Measurements from ENCODE around the gene PEMT.

PEMT gene

DNA sequence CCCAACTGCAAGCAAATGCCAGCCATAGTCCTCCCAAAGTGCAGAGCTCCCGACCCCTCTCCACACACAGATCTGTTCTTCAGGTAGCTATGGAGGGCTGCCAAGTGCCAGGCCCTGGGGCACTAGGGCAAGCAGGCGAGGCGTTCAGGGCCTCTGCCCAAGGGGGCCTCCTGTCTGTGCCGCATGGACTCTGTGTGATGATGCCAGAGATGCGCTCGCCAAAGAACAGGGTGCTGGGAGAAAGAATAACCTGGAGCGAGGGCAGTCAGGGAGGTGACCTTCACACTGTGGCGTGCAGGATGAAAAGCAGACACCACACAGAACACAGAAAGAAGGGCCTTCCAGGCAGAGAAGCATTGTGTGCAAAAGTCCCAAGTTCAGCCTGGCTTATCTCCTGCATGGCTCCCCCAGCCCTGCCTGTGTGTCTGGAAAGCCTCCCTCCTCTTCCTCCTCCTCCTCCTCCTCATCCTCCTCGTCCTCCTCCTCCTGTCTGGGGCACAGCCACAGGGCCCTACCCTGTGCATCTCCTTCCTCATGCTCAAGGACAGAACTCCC is 44.2 kb downstream of the PEMT start:
- TF ChIP-seq POLR2AphosphoS5 (IDR thresholded peaks at IDR 0.05; ENCODE audit: borderline replicate concordance, low read depth, low read length), result no peak
- no peak for TF ChIP-seq EZH2 (IDR thresholded peaks at IDR 0.05)
- TF ChIP-seq FOXP2 (optimal IDR thresholded peaks at IDR 0.05; ENCODE audit: control extremely low read depth, extremely low read length, insufficient read depth), result no peak
- H3K36me3 ChIP-seq (ENCODE audit: insufficient read depth, low read length), result no peaks in the 10 kb centered on the region
- H3K27ac ChIP-seq, result no peak overlapping the region
- H3K4me3 ChIP-seq, result no peak overlapping the region
- no peak overlapping the region for H3K9ac ChIP-seq (ENCODE audit: insufficient read length)
- no peak for DNase-seq (ENCODE audit: low read depth, low spot score)
- H3K9me3 ChIP-seq (ENCODE audit: low read depth, low read length), result no peaks in the 10 kb centered on the region

DNA sequence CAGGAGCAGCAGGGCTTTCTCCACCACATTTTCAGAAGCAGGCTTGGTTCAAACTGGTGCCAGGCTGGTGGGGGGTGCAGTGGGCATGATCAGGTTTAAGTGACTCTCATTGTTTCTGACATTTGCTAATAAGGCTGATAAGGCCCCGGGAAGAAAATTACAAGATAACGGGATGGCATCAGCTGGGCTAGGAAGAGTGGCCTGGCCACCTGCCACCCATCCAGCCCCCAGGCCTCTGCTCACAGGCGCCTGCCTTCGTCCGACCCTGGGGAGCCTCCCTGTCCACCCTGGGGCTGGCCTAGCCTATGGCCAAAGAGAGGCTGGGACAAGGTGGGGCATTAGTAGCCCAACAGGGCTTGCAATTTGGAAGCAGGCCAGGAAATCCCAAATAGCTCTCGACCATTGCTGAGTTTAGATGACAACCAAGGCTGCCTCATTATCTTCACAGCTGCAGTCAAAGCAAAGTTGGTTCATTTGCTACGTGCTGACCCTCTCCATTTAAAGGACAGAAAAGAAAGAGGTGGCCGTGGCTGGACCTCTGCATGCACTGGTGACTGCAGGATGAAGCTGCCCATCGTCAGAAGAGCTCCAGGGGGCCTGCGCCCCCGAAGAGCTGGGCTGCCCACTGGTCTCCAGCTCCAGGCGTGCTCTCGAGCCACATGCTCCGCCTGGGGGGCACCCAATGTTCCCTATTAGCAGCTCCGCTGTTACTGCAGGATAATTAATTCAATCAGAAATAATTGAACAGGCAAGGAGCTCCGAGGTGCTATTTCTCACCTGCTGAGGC is 44.9 kb downstream of the PEMT start:
- Histone ChIP-seq H3K36me3 (ENCODE audit: insufficient read depth, low read length) (no peaks in the 10 kb centered on the region), H3K9ac (ENCODE audit: insufficient read length) (no peak overlapping the region), H3K27ac (no peak overlapping the region), H3K9me3 (ENCODE audit: low read depth, low read length) (no peaks in the 10 kb centered on the region), H3K4me3 (no peak overlapping the region)
- DNase-seq (ENCODE audit: low read depth, low spot score), result no peak
- TF ChIP-seq FOXP2 (optimal IDR thresholded peaks at IDR 0.05; ENCODE audit: control extremely low read depth, extremely low read length, insufficient read depth), result no peak
- TF ChIP-seq EZH2 (IDR thresholded peaks at IDR 0.05), result no peak
- TF ChIP-seq POLR2AphosphoS5 (IDR thresholded peaks at IDR 0.05; ENCODE audit: borderline replicate concordance, low read depth, low read length), result no peak

DNA sequence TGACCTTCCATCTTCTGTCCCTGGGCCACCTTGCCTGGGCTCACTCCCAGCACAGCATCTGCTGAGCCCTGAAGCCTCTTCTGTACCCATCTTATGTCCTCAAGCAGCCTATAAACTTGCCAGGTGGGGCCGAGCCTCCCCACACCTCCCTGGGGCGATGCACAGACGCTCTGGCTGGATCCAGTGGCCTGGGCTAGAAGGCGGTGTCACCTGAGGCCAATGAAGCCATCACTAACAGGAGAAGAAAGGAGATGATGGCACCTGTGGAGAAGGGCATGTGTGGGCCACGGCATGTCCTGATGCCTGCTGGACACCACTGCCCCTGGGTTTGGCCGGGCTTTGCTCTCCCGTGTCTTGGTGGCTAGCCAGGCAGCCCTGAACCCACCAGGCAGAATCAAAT is 45.5 kb downstream of the PEMT start:
- Histone ChIP-seq H3K9me3 (ENCODE audit: low read depth, low read length) (no peaks in the 10 kb centered on the region), H3K4me3 (no peak overlapping the region), H3K9ac (ENCODE audit: insufficient read length) (no peak overlapping the region), H3K36me3 (ENCODE audit: insufficient read depth, low read length) (no peaks in the 10 kb centered on the region), H3K27ac (no peak overlapping the region)
- no peak for TF ChIP-seq FOXP2 (optimal IDR thresholded peaks at IDR 0.05; ENCODE audit: control extremely low read depth, extremely low read length, insufficient read depth)
- no peak for TF ChIP-seq EZH2 (IDR thresholded peaks at IDR 0.05)
- TF ChIP-seq POLR2AphosphoS5 (IDR thresholded peaks at IDR 0.05; ENCODE audit: borderline replicate concordance, low read depth, low read length), result no peak
- DNase-seq (ENCODE audit: low read depth, low spot score), result no peak

DNA sequence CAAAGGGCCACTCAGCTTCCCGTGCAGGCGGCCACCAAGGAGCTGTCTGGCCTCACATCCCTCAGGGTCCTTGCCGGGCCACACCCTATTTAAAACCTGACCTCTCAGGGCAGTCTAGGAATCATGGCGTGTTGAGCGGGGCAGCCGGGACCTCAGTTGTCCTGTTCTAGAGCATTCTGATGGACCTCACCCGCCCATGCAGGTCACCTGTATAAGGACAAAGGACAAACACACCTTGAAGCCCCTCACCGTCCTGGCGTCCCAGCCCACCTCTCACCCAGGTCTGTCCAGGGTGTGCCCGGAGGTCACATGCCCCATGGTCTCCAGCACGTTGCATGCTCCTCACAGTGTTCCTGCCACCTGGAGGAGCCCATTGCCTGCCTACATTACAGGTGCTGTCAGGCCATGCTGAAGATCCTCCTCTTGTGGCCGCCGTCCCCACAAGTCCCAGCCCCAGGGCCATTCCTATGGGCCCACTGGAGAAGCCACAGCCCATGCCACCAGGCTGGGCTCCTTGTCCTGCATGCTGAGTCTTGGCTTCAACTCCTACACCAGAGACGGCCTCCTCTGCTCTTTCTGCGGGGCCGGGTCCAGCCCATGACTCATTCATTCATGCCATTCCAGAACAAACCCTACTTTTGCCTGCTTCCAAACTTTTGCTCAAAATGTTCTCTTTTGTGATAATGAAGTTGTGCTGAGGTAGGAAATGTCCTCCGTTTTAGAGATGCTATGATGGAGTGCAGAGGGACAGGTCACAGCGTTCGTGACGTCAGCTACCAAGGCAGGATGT is 46.3 kb downstream of the PEMT start:
- no peak overlapping the region for H3K9ac ChIP-seq (ENCODE audit: insufficient read length)
- DNase-seq (ENCODE audit: low read depth, low spot score), result no peak
- H3K27ac ChIP-seq, result no peak overlapping the region

DNA sequence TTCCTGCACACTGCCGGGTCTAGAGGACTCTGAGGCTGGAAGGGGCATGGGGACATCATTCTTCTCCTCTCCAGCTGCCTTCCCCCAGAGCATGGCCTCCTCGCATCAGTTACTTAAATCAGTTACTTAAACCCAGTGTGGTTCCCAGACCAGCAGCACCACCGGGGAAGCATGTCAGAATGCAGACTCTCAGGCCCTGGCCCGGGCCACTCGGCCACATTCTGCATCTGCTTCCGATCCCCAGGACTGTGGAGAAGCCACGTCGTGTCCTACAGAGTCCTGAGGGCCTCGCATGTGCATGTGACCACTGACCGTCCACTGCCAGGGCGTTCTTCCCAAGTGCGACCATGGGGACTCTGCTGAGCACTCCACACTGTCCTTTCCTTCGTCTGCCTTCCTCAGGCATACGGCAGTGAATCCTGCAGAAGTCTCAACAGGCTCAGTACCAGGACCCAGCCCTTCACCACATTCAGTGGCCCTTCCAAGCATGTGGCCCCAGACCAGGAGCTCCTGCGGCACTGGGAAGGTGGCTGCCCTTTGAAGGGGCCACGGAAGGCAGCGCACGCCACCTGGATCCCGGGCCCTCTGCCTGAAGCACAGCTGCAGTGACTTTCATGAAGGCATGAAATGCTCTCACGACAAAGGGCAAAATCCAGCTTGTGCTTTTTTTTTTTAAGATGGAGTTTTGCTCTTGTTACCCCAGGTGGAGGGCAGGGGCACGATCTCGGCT is 48.4 kb downstream of the PEMT start:
- no peak for DNase-seq (ENCODE audit: low read depth, low spot score)
- Histone ChIP-seq H3K9me3 (ENCODE audit: low read depth, low read length) (no peaks in the 10 kb centered on the region), H3K27ac (no peak overlapping the region), H3K4me3 (no peak overlapping the region), H3K9ac (ENCODE audit: insufficient read length) (no peak overlapping the region), H3K36me3 (ENCODE audit: insufficient read depth, low read length) (no peaks in the 10 kb centered on the region)
- TF ChIP-seq FOXP2 (optimal IDR thresholded peaks at IDR 0.05; ENCODE audit: control extremely low read depth, extremely low read length, insufficient read depth) (no peak), EZH2 (IDR thresholded peaks at IDR 0.05) (no peak), POLR2AphosphoS5 (IDR thresholded peaks at IDR 0.05; ENCODE audit: borderline replicate concordance, low read depth, low read length) (no peak)

More for the DNA sequence above, 46.3 kb downstream of the PEMT start:
- TF ChIP-seq EZH2 (IDR thresholded peaks at IDR 0.05), result no peak
- no peak for TF ChIP-seq POLR2AphosphoS5 (IDR thresholded peaks at IDR 0.05; ENCODE audit: borderline replicate concordance, low read depth, low read length)
- no peak for TF ChIP-seq FOXP2 (optimal IDR thresholded peaks at IDR 0.05; ENCODE audit: control extremely low read depth, extremely low read length, insufficient read depth)
- Histone ChIP-seq H3K36me3 (ENCODE audit: insufficient read depth, low read length) (no peaks in the 10 kb centered on the region), H3K4me3 (no peak overlapping the region), H3K9me3 (ENCODE audit: low read depth, low read length) (no peaks in the 10 kb centered on the region)

DNA sequence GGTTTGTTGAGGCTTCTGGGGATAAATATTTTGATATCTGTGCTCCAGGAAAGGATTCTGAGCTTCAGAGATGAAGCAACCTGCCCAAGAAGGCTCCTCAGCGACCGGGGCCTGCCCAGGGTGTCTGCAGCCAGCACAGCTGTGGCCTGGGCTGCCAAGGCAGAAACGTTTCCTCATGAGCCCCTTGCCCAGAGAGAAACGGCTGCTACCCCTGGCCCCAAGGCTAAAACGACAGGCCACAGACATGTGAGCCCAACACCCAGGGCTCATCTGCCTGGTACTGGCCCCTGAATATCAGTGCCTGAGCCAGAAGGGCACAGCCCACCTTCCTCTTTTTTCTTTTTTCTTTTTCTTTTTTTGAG is 49.9 kb downstream of the PEMT start:
- DNase-seq (ENCODE audit: low read depth, low spot score), result no peak
- H3K27ac ChIP-seq, result no peak overlapping the region
- no peak overlapping the region for H3K9ac ChIP-seq (ENCODE audit: insufficient read length)
- TF ChIP-seq EZH2 (IDR thresholded peaks at IDR 0.05), result no peak
- no peak for TF ChIP-seq FOXP2 (optimal IDR thresholded peaks at IDR 0.05; ENCODE audit: control extremely low read depth, extremely low read length, insufficient read depth)
- TF ChIP-seq POLR2AphosphoS5 (IDR thresholded peaks at IDR 0.05; ENCODE audit: borderline replicate concordance, low read depth, low read length), result no peak
- no peaks in the 10 kb centered on the region for H3K9me3 ChIP-seq (ENCODE audit: low read depth, low read length)
- H3K4me3 ChIP-seq, result no peak overlapping the region
- H3K36me3 ChIP-seq (ENCODE audit: insufficient read depth, low read length), result no peaks in the 10 kb centered on the region

DNA sequence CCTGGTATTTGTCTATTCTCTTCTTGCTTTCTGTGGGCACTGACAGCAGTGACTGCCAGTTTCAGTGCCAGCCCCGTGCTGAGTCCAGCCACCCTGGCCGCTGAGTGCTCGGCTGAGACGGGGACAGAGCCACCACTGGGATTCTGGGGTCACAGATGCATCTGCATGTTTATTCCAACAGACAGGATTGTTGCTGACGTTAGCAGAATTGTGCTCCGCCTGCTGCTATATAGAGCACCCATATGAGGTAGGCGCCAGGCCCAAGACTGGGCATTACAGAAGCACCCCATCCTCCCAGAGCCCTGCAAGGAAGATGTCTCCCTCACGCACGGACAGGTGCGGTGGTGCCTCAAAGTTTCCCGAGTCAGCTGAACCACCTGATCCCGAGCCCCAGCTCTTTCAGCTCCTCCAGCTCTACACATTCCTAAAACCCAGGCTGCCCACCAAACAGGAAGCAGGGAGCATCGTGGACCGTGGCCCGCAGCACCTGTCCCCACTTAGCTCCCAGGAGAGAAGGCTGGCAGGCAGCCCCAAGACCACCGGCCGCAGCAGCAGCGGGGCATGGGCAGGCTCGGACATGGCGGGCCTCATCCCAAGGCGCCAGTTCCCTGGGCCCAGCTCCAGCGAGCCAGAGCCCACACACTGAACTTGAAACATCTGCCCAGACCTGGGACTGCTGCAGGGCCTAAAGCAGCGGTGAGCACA is 50.4 kb downstream of the PEMT start:
- no peak for DNase-seq (ENCODE audit: low read depth, low spot score)
- Histone ChIP-seq H3K4me3 (no peak overlapping the region), H3K27ac (no peak overlapping the region), H3K36me3 (ENCODE audit: insufficient read depth, low read length) (no peaks in the 10 kb centered on the region), H3K9me3 (ENCODE audit: low read depth, low read length) (no peaks in the 10 kb centered on the region), H3K9ac (ENCODE audit: insufficient read length) (no peak overlapping the region)
- no peak for TF ChIP-seq EZH2 (IDR thresholded peaks at IDR 0.05)
- TF ChIP-seq FOXP2 (optimal IDR thresholded peaks at IDR 0.05; ENCODE audit: control extremely low read depth, extremely low read length, insufficient read depth), result no peak
- TF ChIP-seq POLR2AphosphoS5 (IDR thresholded peaks at IDR 0.05; ENCODE audit: borderline replicate concordance, low read depth, low read length), result no peak

Data from SK-N-MC (cell line).